ENCODE data around the gene GCA. TPM values are rescaled to one million over a fixed set of nuclear protein-coding genes. Genes with fewer than 3 reads are reported as not detected.

The GCA gene
- total and polyA plus RNA-seq, 2 of the 8 experiments (the other 6 are each of a cell fraction or from before 2014, with no cell fraction given): 37.4 to 42.0 TPM

GRCh38 chr2:162403884-162404283, 60.0 kb downstream of the GCA start (continued):
- TF ChIP-seq JUND (IDR thresholded peaks at IDR 0.05; ENCODE audit: low read length) (no peak), MAFK (IDR thresholded peaks at IDR 0.05; ENCODE audit: low read depth, low read length) (no peak), BRCA1 (IDR thresholded peaks at IDR 0.05; ENCODE audit: low read depth, low read length) (no peak), YY1 (IDR thresholded peaks at IDR 0.05; ENCODE audit: low read depth, low read length) (no peak)

Other genes starting within 250 kb of the GCA start
- not detected in 2 replicates for gene GCG, start 191.9 kb upstream of the GCA start, total RNA-seq (2021; fragmentation: NEBNext Ultra II Directional; extraction: Animal tissue kit (Norgen Biotek cat#: 25700))
- gene GCG, start 191.9 kb upstream of the GCA start, polyA plus RNA-seq (2011; rRNA removed): not detected in 2 replicates
- gene FAP, start 100.7 kb upstream of the GCA start, total RNA-seq (2021; fragmentation: NEBNext Ultra II Directional; extraction: Animal tissue kit (Norgen Biotek cat#: 25700)): not detected in 2 replicates
- gene FAP, start 100.7 kb upstream of the GCA start, polyA plus RNA-seq (2011; rRNA removed): not detected in 2 replicates
- 1.2 and 2.0 TPM in 2 replicates for gene IFIH1, start 25.4 kb upstream of the GCA start, total RNA-seq (2021; fragmentation: NEBNext Ultra II Directional; extraction: Animal tissue kit (Norgen Biotek cat#: 25700))
- 0.20 and 0.32 TPM in 2 replicates for gene IFIH1, start 25.4 kb upstream of the GCA start, polyA plus RNA-seq (2011; rRNA removed)

All from H1 (cell line).